ENCODE measurements around the gene MIS12. TPM values are rescaled to one million over a fixed set of nuclear protein-coding genes. Genes with fewer than 3 reads are reported as not detected.

MIS12 gene
- total and polyA plus RNA-seq, 7 donors: 3.6 to 16.6 (median 12.0) TPM

- WGBS, 2 donors: 85 to 91% methylated on average over 3 of the region's 3 CpGs
- no peak for DNase-seq
- intact Hi-C loops (cut with DNase I): loop anchor here (5.0 kb wide), 1 partner anchor 35 kb away; the partner anchor contains the start of gene C1QBP
- Histone ChIP-seq H3K27ac (no peak overlapping the region), H3K4me1 (peaks cover 0 to 13% (median 10%) of the 10 kb centered on the region in 4 donors), H3K36me3 (peaks cover 4 to 56% (median 22%) of the 10 kb centered on the region in 4 donors), H3K9me3 (no peaks in the 10 kb centered on the region), H3K4me3 (no peak overlapping the region), H3K27me3 (no peaks in the 10 kb centered on the region)
- no peak for TF ChIP-seq POLR2AphosphoS5 (IDR thresholded peaks at IDR 0.05)
- TF ChIP-seq CTCF (IDR thresholded peaks at IDR 0.05): no peak
- no peak for TF ChIP-seq POLR2A (IDR thresholded peaks at IDR 0.05)
- no peak for TF ChIP-seq EP300 (IDR thresholded peaks at IDR 0.05)
These were observed 13.9 kb upstream of the MIS12 start for GRCh38 chr17:5472511-5472910.

- 88 to 95% methylated on average over 2 of the region's 2 CpGs for whole genome bisulfite sequencing, 2 donors
- Histone ChIP-seq H3K4me3 (no peak overlapping the region), H3K36me3 (peaks cover 8 to 70% (median 35%) of the 10 kb centered on the region in 4 donors), H3K27me3 (no peaks in the 10 kb centered on the region), H3K4me1 (peaks cover 0 to 6% (median 4%) of the 10 kb centered on the region in 4 donors), H3K9me3 (no peaks in the 10 kb centered on the region), H3K27ac (no peak overlapping the region)
- intact Hi-C loops (cut with DNase I): loop anchor here (5.0 kb wide), 1 partner anchor 37 kb away; the partner anchor contains the start of gene C1QBP
- DNase-seq: no peak
- TF ChIP-seq POLR2AphosphoS5 (IDR thresholded peaks at IDR 0.05): no peak
- no peak for TF ChIP-seq CTCF (IDR thresholded peaks at IDR 0.05)
- TF ChIP-seq POLR2A (IDR thresholded peaks at IDR 0.05): no peak
- no peak for TF ChIP-seq EP300 (IDR thresholded peaks at IDR 0.05)
These were observed 12.5 kb upstream of the MIS12 start for GRCh38 chr17:5473906-5474305.

GRCh38 chr17:5478992-5479391 lies 7.4 kb upstream of the MIS12 start:
- Histone ChIP-seq H3K27me3 (no peaks in the 10 kb centered on the region), H3K4me3 (no peak overlapping the region), H3K27ac (no peak overlapping the region), H3K36me3 (peaks cover 10 to 99% (median 55%) of the 10 kb centered on the region in 4 donors), H3K9me3 (no peaks in the 10 kb centered on the region), H3K4me1 (no peaks in the 10 kb centered on the region)
- TF ChIP-seq POLR2A (IDR thresholded peaks at IDR 0.05): no peak
- no peak for TF ChIP-seq CTCF (IDR thresholded peaks at IDR 0.05)
- intact Hi-C loops (cut with DNase I): no loop called here
- 94 to 96% methylated on average over 4 of the region's 4 CpGs for WGBS, 2 donors
- no peak for DNase-seq

GRCh38 chr17:5480962-5481361 lies 5.4 kb upstream of the MIS12 start:
- H3K27me3 ChIP-seq: no peaks in the 10 kb centered on the region
- DNase-seq: no peak
- no peak overlapping the region for H3K4me3 ChIP-seq
- TF ChIP-seq POLR2AphosphoS5 (IDR thresholded peaks at IDR 0.05) (no peak), POLR2A (IDR thresholded peaks at IDR 0.05) (no peak), CTCF (IDR thresholded peaks at IDR 0.05) (no peak), EP300 (IDR thresholded peaks at IDR 0.05) (no peak)
- H3K9me3 ChIP-seq: no peaks in the 10 kb centered on the region
- WGBS, 2 donors: 86 to 92% methylated on average over 6 of the region's 6 CpGs
- no peak overlapping the region for H3K27ac ChIP-seq
- intact Hi-C loops (cut with DNase I): no loop called here
- H3K36me3 ChIP-seq: peaks cover 9 to 88% (median 52%) of the 10 kb centered on the region in 4 donors
- H3K4me1 ChIP-seq: peaks cover 0 to 13% (median 11%) of the 10 kb centered on the region in 4 donors

GRCh38 chr17:5481451-5481850 lies 4.9 kb upstream of the MIS12 start:
- no peak for DNase-seq
- TF ChIP-seq POLR2A (IDR thresholded peaks at IDR 0.05) (no peak), POLR2AphosphoS5 (IDR thresholded peaks at IDR 0.05) (no peak), CTCF (IDR thresholded peaks at IDR 0.05) (no peak), EP300 (IDR thresholded peaks at IDR 0.05) (no peak)
- H3K27ac ChIP-seq: no peak overlapping the region
- WGBS, 2 donors: 96 to 97% methylated on average over 4 of the region's 4 CpGs
- H3K4me3 ChIP-seq: no peak overlapping the region
- no peaks in the 10 kb centered on the region for H3K27me3 ChIP-seq
- H3K9me3 ChIP-seq: no peaks in the 10 kb centered on the region
- H3K36me3 ChIP-seq: peaks cover 9 to 83% (median 50%) of the 10 kb centered on the region in 4 donors
- intact Hi-C loops (cut with DNase I): no loop called here
- H3K4me1 ChIP-seq: peaks cover 0 to 13% (median 11%) of the 10 kb centered on the region in 4 donors

Measured in sigmoid colon (tissue), 7 donors.